GM18517 (cell line): Measurements from ENCODE around the gene MYO1E.
"Not testable (repeated sequence)": the region's sequence is repeated elsewhere in the genome, so short reads cannot be mapped to it uniquely, and the experiment has no call there.

Experiments used
- ATAC-seq: cut with Tn5 transposase; IDR thresholded peaks from one replicate; pipeline ENCODE4 v1.9.1; 2021; ENCODE audit warnings: mild to moderate bottlenecking, moderate library complexity; ENCODE audit not compliant: unreplicated experiment

The MYO1E gene

DNA sequence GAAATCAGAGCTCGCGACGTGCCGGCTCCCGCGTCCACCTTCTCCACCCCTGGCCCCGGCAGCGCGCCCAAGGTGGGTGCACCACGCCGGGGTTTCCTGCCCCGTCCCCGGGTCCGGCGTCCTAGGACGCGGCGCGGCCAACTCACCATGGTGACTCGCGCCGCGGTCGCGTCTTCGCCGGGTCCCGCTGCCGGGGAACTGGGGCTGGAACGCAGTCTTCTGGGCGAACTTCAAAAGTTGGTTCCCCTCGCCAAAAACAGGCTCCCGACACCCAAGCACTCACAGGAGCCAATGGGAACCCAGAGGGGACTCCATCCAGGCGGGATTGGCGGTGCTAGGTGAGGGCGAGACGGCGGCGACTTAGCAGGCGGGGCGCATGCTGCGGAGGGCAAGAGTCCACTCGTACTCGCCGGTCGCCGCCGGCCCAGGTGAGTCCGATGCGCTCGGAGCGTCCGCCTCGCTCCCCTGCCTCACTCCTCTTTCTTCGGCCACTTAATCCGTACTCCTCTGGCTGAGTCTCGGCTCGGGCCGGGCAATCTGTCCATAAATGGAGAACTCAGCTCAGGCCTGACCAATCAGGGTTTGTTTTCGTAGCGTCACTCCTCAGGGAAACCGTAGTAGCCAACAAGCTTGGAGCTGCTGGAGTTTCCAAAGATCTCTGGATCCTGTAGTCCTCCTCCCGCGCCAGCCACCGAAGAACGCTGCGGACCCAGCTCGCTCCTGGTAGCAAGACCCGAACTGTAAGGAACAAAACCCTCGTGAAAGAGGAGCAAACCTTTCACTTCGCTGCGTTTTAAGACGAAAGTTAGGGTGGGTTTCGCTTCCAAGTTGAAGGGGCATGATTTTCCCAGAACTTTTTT is at the start of gene MYO1E:
TSS of gene MYO1E (minus strand) at position 520 of the 860 bp plus-strand sequence. CDS start at position 149, 371 bp downstream.
- ATAC-seq = peak; percentile 57

- ATAC-seq = no peak
Measured at GRCh38 chr15:59420986-59421618, 48.4 kb upstream of the MYO1E start.

DNA sequence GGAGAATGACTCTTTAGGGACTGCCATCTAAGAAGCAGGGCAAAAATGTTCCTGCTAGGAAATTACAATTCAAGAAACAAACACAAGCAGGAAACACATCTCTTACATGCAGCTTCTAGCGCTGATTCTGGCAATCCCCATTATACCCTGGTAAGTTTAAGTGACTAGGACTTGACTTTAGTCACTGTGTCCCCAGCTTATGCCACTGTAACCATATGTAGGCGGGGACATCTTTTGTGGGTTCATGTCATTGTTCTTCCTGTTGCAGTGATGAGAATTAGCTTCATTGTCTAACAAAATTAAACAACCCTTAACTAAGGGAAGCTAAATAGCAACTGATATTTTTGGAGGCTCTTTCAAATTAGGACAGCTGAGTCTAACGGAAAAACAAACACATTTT is 47.4 kb upstream of the MYO1E start:
- ATAC-seq = no peak

- ATAC-seq = no peak
Measured at GRCh38 chr15:59419170-59419569, 46.5 kb upstream of the MYO1E start.

- ATAC-seq = no peak
Measured at GRCh38 chr15:59416816-59417215, 44.1 kb upstream of the MYO1E start.

- no peak for ATAC-seq
Measured at GRCh38 chr15:59413577-59413976, 40.9 kb upstream of the MYO1E start.

GRCh38 chr15:59410391-59410896 is 37.8 kb upstream of the MYO1E start:
- ATAC-seq = no peak

- ATAC-seq = no peak
Measured at GRCh38 chr15:59407946-59408345, 35.3 kb upstream of the MYO1E start.

DNA sequence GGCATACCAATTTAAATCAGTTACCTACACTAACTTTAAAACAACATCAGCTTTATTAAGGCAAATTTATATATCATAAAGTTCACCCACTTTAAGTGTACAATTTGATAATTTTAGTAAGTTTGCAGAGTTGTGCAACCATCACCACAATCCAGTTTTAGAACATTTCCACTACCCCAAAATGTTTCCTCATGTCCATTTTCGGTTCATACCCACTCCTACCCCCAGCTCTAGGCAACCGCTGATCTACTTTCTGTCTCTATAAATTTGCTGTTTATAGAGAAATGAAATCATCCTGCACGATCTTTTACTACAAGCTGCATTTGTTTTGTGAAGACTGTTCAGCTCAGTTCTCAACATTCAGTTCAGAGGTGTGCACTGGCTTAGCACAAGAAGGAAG is 33.8 kb upstream of the MYO1E start:
- no peak for ATAC-seq

DNA sequence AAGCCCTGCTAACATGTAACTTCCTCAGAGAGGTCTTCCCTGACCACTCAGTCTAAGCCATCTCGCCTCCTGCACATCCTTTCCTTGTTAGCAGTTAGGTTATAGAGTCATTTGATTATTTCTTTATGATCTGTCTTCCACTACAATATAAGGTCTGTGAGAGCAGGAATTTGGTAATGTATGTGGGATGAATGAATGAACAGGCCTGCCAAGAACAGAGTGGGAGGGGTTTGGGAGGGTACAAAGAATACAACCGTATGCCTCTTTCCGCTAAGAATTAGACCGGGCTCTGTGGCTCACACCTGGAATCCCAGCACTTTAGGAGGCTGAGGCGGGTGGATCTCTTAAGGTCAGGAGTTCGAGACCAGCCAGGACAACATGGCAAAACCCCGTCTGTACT is 32.4 kb upstream of the MYO1E start:
- no peak for ATAC-seq

DNA sequence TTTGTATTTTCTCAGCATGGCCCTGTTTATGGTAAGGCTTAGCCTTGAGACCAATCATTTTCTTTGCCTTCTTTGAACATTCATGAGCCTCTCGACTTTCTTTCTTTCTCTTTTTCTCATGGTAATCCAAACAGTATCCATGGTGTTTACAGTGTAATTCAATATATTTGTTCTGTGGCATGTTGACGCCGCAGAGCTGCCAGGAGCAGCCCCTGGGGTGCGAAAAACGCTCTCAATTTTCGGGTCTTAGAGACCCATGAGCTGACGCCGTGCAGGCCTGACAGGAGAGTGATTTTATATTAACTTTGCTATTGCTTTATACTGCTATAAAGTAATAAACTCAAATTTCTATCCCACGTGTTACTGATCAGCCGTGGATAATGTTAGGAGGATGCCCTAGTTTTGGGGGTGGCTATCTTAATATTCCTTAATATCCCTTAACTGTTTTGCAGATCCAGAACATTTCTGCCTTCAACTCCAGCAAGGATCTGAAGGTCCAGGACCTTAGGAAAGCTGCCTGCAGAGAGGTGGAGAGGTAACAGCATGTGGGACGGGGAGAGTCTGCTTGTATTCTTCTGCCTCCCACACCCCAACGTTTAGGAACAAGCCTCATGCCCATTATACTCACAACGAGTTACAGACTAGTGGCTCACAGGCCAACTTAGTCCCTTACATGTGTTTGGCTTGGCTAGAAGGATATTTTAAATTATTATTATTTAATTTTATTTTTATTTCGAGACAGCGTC is 29.3 kb upstream of the MYO1E start:
- ATAC-seq = no peak

DNA sequence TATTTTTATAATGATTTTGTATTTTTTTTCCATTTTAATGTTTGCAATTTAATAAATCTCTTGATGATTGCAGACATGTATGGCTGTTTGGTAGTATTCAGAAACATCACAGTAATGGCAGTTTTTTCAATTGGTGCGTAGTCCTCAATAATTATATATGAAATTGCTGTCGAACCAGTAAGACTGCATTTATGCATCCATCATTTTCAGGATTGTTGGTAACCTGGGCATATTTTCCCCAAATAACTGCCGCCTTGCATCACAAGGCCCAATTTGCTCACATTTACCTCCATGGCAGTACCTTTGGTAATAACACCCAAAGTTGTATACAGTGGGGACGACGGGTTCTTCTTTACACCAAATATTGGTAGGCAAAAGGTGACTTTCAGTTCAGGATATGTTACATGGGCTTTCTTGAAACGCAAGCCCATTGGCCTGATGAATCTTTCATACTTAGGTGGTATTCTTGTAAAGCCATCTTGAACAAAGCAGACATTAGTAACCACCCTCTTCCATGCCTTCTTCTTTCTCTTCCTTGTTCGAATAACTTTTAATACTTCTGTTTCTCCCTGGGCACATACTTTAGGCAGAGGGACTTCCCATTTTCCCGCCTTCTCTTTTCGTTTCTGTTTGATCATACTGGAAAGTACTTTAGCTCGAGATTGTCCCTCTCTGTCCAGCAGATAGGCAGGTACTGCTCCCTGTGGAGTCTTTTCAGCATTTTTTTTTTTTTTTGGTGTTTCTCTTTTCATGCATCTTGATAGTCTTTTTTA is 28.6 kb upstream of the MYO1E start:
- not testable (repeated sequence) for ATAC-seq

DNA sequence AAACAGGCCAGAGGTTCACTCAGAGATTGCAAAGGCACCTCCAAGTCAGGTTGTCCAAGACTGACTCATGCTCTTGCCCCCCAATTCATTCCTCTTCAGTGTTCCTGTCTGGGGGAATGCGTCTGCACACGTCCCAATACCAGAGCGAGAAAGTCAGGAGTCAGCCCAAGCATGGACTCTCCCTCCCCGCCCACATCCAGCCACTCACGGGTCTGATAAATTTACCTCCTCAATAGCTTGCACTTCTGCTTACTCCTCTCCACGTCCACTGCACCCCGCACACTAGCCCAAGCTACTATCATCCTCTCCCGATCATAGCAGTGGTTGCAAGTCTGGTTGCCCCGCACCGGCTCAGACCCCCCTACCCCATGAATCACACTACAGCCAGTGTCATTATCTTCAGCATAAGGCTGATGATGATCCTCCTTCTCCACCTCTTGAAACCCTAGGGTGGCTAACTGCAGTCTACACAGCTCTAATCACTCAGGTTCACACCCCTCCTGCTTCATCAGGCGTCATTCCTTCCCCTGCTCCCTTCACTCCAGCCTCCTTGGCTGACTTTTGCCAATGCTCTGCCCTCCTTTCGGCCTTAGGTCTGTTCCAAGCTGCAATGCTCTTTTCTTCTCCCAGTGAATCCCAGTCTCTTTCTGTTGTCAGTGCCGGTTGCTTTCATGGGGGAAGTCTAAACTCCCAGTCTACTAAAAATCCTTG is 27.6 kb upstream of the MYO1E start:
- ATAC-seq = no peak

- peak; percentile 84 for ATAC-seq
Measured at GRCh38 chr15:59399465-59400102, 26.9 kb upstream of the MYO1E start.

GRCh38 chr15:59398220-59398619 is 25.5 kb upstream of the MYO1E start:
- no peak for ATAC-seq

DNA sequence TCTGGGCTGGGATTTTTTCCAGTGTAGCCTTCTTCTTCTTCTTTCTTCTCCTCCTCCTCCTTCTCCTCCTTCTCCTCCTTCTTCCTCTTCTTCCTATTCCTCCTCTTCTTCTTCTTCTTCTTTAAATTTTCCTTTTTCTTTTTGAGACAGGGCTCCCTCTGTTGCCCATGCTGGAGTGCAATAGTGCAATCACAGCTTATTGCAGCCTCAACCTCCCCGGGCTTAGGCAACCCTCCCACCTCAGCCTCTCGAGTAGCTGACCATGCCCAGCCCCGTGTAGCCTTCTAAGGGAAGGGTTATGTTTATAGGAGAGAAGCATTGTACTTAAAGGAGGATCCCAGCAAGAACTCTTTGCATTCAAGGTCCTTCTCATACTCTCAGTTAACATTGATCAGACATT is 24.0 kb upstream of the MYO1E start:
- ATAC-seq = no peak

DNA sequence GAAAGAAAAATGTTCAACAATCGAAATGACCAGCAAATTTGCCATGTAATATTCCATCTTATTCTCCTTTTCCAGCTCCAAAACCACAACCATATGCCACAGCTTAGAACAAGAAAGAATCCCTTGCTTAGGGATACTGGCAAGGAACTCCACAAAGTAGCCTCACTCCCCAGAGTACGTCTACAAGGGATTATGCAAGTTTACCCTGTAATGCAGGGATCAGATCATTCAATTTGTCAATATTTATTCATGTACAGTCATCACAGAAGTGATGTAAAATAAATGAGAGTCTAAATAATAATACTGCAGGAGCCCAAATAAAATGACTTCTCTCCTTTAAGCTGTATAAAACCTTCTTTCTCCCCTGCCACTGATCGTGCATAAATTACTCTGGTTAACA is 23.5 kb upstream of the MYO1E start:
- ATAC-seq = no peak

DNA sequence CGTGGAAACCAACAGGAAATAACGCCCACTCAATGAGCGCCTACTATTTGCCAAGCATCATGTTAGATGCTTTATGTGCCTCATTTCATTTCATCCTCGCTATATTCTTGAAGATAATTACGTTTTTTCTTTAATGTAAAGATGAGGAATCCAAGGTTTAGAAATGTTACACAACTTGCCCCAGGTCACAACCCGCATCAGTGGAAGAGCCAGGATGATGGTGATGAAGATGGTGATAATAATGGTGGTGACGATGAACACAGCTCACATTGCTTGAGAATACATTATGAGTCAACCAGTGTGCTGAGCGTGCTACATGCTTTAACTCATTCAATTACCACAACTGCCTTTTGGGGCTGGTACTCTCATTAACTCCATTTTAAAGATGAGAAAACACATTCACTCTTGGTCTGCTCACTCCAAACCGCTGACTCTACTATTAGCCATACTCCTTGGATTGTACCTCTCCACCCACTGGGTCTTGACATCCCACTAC is 21.5 kb upstream of the MYO1E start:
- ATAC-seq = no peak

GRCh38 chr15:59392299-59392698 is 19.6 kb upstream of the MYO1E start:
- no peak for ATAC-seq
